Measurements from ENCODE around the gene FBXO21.
"Not testable (repeated sequence)": the region's sequence is repeated elsewhere in the genome, so short reads cannot be mapped to it uniquely, and the experiment has no call there.

The FBXO21 gene

GRCh38 chr12:117190210-117190781 is at the start of gene FBXO21:
Gene FBXO21, minus strand, starts transcription at chr12:117190470. Its CDS starts 14 bp downstream, at chr12:117190456.
- peak; percentile 94 for DNase-seq

GRCh38 chr12:117236456-117237001 is 46.3 kb upstream of the FBXO21 start:
- DNase-seq: peak; percentile 89

- DNase-seq: no peak
Observed at GRCh38 chr12:117235261-117235660, 45.0 kb upstream of the FBXO21 start.

GRCh38 chr12:117234441-117234840 is 44.2 kb upstream of the FBXO21 start:
- no peak for DNase-seq

GRCh38 chr12:117231750-117232149 is 41.5 kb upstream of the FBXO21 start:
- DNase-seq: no peak

GRCh38 chr12:117228239-117228638 is 38.0 kb upstream of the FBXO21 start:
- no peak for DNase-seq

- no peak for DNase-seq
Observed at GRCh38 chr12:117227000-117227653, 36.9 kb upstream of the FBXO21 start.

- DNase-seq: no peak
Observed at GRCh38 chr12:117226505-117226904, 36.2 kb upstream of the FBXO21 start.

GRCh38 chr12:117225179-117225578 is 34.9 kb upstream of the FBXO21 start:
- no peak for DNase-seq

GRCh38 chr12:117220947-117221346 is 30.7 kb upstream of the FBXO21 start:
- not testable (repeated sequence) for DNase-seq

- DNase-seq: no peak
Observed at GRCh38 chr12:117218149-117218548, 27.9 kb upstream of the FBXO21 start.

- no peak for DNase-seq
Observed at GRCh38 chr12:117216686-117217085, 26.4 kb upstream of the FBXO21 start.

GRCh38 chr12:117214797-117215196 is 24.5 kb upstream of the FBXO21 start:
- no peak for DNase-seq

GRCh38 chr12:117213295-117213808 is 23.1 kb upstream of the FBXO21 start:
- DNase-seq: no peak

- DNase-seq: peak; percentile 83
Observed at GRCh38 chr12:117212563-117213190, 22.4 kb upstream of the FBXO21 start.

- no peak for DNase-seq
Observed at GRCh38 chr12:117210266-117210918, 20.1 kb upstream of the FBXO21 start.

- no peak for DNase-seq
Observed at GRCh38 chr12:117209626-117210025, 19.4 kb upstream of the FBXO21 start.

GRCh38 chr12:117208811-117209455 is 18.7 kb upstream of the FBXO21 start:
- no peak for DNase-seq

GRCh38 chr12:117208206-117208605 is 17.9 kb upstream of the FBXO21 start:
- DNase-seq: no peak

GRCh38 chr12:117207675-117208074 is 17.4 kb upstream of the FBXO21 start:
- no peak for DNase-seq

GRCh38 chr12:117202556-117202955 is 12.3 kb upstream of the FBXO21 start:
- no peak for DNase-seq

GRCh38 chr12:117202033-117202432 is 11.8 kb upstream of the FBXO21 start:
- no peak for DNase-seq
